ENCODE measurements around the gene HBG1. TPM values are rescaled to one million over a fixed set of nuclear protein-coding genes. Genes with fewer than 3 reads are reported as not detected.
"Not testable (repeated sequence)": the region's sequence is repeated elsewhere in the genome, so short reads cannot be mapped to it uniquely, and the experiment has no call there.

HBG1 gene
- total RNA-seq = 1 to 10 TPM in 1 of 7 donors, not detected in 6; 3.7 TPM
- not detected for polyA plus RNA-seq
- long read RNA-seq, donor 1 = 0 reads
- long read RNA-seq, donor 2, transcript HBG1-201 (3 exons, 779 nt) = major isoform, 156 of 290 reads
- long read RNA-seq, donor 2, partial matches to known transcripts = 133 of 290 reads
- long read RNA-seq, donor 2, other reads (novel, unspliced or antisense) = 0 of 290 reads
- long read RNA-seq, donor 3 = 0 reads

DNA sequence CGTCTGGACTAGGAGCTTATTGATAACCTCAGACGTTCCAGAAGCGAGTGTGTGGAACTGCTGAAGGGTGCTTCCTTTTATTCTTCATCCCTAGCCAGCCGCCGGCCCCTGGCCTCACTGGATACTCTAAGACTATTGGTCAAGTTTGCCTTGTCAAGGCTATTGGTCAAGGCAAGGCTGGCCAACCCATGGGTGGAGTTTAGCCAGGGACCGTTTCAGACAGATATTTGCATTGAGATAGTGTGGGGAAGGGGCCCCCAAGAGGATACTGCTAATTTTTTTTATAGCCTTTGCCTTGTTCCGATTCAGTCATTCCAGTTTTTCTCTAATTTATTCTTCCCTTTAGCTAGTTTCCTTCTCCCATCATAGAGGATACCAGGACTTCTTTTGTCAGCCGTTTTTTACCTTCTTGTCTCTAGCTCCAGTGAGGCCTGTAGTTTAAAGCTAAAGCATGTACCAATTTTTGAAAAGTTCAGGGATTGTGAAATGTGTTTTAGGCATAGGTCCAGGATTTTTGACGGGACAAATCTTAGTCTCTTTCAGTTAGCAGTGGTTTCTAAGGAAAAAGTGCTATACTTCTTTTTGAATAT, at the start of gene HBG1:
Gene HBG1, minus strand, starts transcription at position 51 of the 590 bp plus-strand sequence. CDS start 53 bp downstream, outside the sequence.
- H3K4me3 ChIP-seq; H3K27me3 ChIP-seq; H3K36me3 ChIP-seq; intact Hi-C loops (cut with DNase I); H3K27ac ChIP-seq; DNase-seq; H3K9me3 ChIP-seq; H3K4me1 ChIP-seq (ENCODE audit: insufficient read depth): not testable (repeated sequence)
- 70 to 75% (median 71%) methylated on average over 3 of the region's 9 CpGs for WGBS, 3 donors

DNA sequence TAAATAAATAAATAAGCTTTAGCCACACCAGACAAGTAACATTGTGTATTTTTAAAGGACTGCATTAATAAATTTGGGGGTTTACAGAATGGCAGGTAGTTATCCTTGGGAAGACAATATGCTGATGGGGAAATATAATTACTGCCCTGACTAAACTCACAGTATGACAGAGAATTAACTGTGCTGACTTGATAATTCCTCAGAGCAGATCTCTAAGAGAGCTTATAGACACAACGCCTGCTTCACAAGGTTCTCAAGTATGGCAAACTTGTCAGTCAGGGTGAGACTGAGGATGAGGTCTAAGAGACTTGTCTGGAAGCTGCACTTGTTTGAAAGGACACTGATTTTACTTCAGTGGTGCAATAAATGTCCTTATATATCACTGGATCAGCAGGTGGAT, 48.8 kb upstream of the HBG1 start:
- no peak overlapping the region for H3K4me3 ChIP-seq
- intact Hi-C loops (cut with DNase I) = no loop called here
- no peaks in the 10 kb centered on the region for H3K36me3 ChIP-seq
- WGBS, 3 donors = 0 to 54% (median 3%) methylated on average over 1 of the region's 1 CpG
- no peaks in the 10 kb centered on the region for H3K27me3 ChIP-seq
- no peaks in the 10 kb centered on the region for H3K4me1 ChIP-seq (ENCODE audit: insufficient read depth)
- DNase-seq = no peak
- H3K27ac ChIP-seq = no peak overlapping the region
- H3K9me3 ChIP-seq = no peaks in the 10 kb centered on the region
- TF ChIP-seq POLR2A (IDR thresholded peaks at IDR 0.05) (no peak), EP300 (IDR thresholded peaks at IDR 0.05) (no peak)
- TF ChIP-seq, protein P1, sequence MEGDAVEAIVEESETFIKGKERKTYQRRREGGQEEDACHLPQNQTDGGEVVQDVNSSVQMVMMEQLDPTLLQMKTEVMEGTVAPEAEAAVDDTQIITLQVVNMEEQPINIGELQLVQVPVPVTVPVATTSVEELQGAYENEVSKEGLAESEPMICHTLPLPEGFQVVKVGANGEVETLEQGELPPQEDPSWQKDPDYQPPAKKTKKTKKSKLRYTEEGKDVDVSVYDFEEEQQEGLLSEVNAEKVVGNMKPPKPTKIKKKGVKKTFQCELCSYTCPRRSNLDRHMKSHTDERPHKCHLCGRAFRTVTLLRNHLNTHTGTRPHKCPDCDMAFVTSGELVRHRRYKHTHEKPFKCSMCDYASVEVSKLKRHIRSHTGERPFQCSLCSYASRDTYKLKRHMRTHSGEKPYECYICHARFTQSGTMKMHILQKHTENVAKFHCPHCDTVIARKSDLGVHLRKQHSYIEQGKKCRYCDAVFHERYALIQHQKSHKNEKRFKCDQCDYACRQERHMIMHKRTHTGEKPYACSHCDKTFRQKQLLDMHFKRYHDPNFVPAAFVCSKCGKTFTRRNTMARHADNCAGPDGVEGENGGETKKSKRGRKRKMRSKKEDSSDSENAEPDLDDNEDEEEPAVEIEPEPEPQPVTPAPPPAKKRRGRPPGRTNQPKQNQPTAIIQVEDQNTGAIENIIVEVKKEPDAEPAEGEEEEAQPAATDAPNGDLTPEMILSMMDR (IDR thresholded peaks at IDR 0.05) = no peak

DNA sequence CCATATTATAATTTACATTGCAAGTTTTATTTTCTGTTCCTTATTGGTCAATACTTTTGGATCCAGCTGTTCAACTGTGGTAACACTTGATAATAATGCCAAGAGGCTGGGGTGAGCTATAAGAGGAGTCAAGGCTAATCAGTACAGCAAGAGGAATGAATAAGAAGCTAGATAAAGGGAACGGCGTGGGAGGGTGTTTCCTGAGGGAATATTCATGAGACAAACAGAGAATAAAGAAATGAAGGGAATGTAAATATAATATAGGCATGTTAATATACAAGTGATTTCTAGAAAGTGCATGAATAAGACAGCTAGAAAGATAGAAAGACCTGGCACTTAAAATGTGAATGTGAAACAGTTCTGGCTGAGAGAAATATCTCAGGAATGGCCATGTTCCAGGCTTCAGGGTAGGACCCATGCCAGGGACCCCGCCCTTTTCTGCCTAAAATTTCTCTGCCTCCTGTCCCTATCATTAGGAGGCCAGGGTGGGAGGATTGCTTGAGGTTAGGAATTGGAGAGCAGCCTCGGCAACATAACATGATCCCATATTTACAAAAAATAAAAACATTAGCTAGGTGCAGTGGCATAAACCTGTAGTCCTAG, 48.2 kb upstream of the HBG1 start:
- Histone ChIP-seq H3K4me1 (ENCODE audit: insufficient read depth) (no peaks in the 10 kb centered on the region), H3K4me3 (no peak overlapping the region), H3K36me3 (no peaks in the 10 kb centered on the region), H3K27ac (no peak overlapping the region), H3K27me3 (no peaks in the 10 kb centered on the region), H3K9me3 (no peaks in the 10 kb centered on the region)
- intact Hi-C loops (cut with DNase I) = no loop called here
- 15 to 28% (median 26%) methylated on average over 4 of the region's 4 CpGs for WGBS, 3 donors
- DNase-seq = no peak
- TF ChIP-seq POLR2A (IDR thresholded peaks at IDR 0.05) (no peak), EP300 (IDR thresholded peaks at IDR 0.05) (no peak)
- TF ChIP-seq, protein P1 (IDR thresholded peaks at IDR 0.05) = no peak

DNA sequence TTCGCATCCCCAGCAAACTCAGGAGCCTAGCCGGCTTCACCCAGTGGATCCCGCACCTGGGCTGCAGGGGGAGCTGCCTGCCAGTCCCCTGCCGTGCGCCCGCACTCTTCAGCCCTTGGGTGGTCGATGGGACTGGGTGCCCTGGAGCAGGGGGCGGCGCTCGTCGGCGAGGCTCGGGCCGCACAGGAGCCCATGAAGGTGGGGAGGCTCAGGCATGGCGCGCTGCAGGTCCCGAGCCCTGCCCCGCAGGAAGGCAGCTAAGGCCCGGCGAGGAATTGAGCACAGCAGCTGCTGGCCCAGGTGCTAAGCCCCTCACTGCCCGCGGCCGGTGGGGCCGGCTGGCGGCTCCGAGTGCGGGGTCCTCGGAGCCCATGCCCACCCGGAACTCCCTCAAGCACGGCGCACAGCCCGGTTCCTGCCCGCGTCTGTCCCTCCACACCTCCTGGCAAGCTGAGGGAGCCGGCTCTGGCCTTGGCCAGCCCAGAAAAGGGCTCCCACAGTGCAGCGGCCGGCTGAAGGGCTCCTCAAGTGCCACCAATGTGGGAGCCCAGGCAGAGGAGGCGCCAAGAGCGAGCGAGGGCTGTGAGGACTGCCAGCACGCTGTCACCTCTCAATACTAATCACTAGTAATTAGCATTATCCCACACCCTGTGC, 44.8 kb upstream of the HBG1 start:
- intact Hi-C loops (cut with DNase I); H3K4me1 ChIP-seq (ENCODE audit: insufficient read depth); DNase-seq; H3K27me3 ChIP-seq; H3K36me3 ChIP-seq; H3K27ac ChIP-seq; H3K9me3 ChIP-seq; H3K4me3 ChIP-seq: not testable (repeated sequence)
- 94 to 95% (median 95%) methylated on average over 37 to 41 of the region's 41 CpGs for WGBS, 3 donors

DNA sequence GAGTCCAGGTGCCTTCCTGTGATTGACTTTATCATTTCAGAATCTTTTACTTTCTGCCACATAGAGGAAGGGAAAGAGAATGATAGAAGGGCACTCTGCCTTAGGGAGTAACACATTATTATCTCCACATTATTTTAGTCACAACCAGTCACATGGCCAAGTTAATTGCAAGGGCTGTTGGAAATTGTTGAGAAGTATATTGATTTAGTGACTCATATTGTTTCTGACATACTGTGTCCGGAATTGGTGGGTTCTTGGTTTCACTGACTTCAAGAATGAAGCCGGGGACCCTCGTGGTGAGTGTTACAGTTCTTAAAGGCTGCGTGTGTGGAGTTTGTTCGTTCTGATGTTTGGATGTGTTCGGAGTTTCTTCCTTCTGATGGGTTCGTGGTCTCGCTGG, 43.4 kb upstream of the HBG1 start:
- Histone ChIP-seq H3K4me3 (no peak overlapping the region), H3K9me3 (no peaks in the 10 kb centered on the region), H3K27ac (no peak overlapping the region), H3K27me3 (no peaks in the 10 kb centered on the region), H3K4me1 (ENCODE audit: insufficient read depth) (no peaks in the 10 kb centered on the region), H3K36me3 (no peaks in the 10 kb centered on the region)
- DNase-seq = no peak
- WGBS, 3 donors = 95 to 96% (median 96%) methylated on average over 8 of the region's 8 CpGs
- intact Hi-C loops (cut with DNase I) = no loop called here
- TF ChIP-seq, protein P1 (IDR thresholded peaks at IDR 0.05) = no peak
- TF ChIP-seq EP300 (IDR thresholded peaks at IDR 0.05) (no peak), POLR2A (IDR thresholded peaks at IDR 0.05) (no peak)
